Mesothelial cell of epicardium (in vitro differentiated cells): ENCODE results near the gene KRT37. TPM values are rescaled to one million over a fixed set of nuclear protein-coding genes. Genes with fewer than 3 reads are reported as not detected.
A peak's percentile ranks its signal among the peaks of the same experiment; 100 is the strongest.

Source experiments
- DNase-seq, 2 experiments: peaks; one replicate each; pipeline ENCODE4 v3.0.0; 2021; ENCODE audit warnings: low spot score in 2 of 2; ENCODE audit not compliant: unreplicated experiment in 2 of 2
- H3K27ac Mint-ChIP-seq: 2 replicates; pipeline ENCODE4 v1.8.0; 2021; ENCODE audit warnings: mixed read lengths
- H3K27me3 Mint-ChIP-seq: 2 replicates; pipeline ENCODE4 v1.8.0; 2021; ENCODE audit warnings: low read depth, mixed read lengths
- H3K36me3 Mint-ChIP-seq: 2 replicates; pipeline ENCODE4 v1.8.0; 2021; ENCODE audit warnings: mixed read lengths
- H3K4me1 Mint-ChIP-seq: 2 replicates; pipeline ENCODE4 v1.8.0; 2021; ENCODE audit warnings: mixed read lengths
- H3K4me3 Mint-ChIP-seq: 2 replicates; pipeline ENCODE4 v1.8.0; 2021; ENCODE audit warnings: mild to moderate bottlenecking, moderate library complexity, mixed read lengths
- H3K9me3 Mint-ChIP-seq: 2 replicates; pipeline ENCODE4 v1.8.0; 2021; ENCODE audit warnings: mixed read lengths
- total RNA-seq: library from RNA; stranded (reverse); gene quantifications from 3 replicates; pipeline ENCODE4 v1.2.1, GENCODE V29; 2021
- TF ChIP-seq, protein P1 (sequence below): fragments of 200-600 bp; sonication (generic); IDR thresholded peaks from one replicate; pipeline ENCODE4 v1.5.0; 2021; ENCODE audit warnings: antibody characterized with exemption; ENCODE audit not compliant: unreplicated experiment

KRT37 gene
- total RNA-seq, 1 donor from 2014 or later = not detected

DNA sequence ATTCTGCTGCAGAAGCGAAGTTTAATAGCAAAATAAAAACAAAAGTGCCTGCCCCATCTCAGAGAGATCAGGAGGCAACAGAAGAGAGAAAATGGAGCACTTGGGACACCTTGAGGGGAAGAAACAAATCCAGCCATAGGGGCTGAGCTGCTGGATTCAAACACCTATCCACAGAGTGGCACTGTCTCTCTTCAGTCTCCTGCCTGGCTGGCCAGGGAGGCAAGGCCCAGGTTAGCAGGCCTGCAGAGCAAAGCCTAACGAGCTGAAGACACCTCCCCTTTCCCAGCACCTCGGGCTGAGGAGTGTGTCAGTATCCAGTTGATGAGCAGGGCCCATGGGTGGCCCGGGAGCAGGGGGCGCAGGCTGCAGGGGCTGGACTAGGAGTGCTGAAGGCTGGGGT lies 18.2 kb downstream of the KRT37 start:
- H3K4me3 Mint-ChIP-seq = no peak overlapping the region
- no peak for DNase-seq
- TF ChIP-seq, protein P1, sequence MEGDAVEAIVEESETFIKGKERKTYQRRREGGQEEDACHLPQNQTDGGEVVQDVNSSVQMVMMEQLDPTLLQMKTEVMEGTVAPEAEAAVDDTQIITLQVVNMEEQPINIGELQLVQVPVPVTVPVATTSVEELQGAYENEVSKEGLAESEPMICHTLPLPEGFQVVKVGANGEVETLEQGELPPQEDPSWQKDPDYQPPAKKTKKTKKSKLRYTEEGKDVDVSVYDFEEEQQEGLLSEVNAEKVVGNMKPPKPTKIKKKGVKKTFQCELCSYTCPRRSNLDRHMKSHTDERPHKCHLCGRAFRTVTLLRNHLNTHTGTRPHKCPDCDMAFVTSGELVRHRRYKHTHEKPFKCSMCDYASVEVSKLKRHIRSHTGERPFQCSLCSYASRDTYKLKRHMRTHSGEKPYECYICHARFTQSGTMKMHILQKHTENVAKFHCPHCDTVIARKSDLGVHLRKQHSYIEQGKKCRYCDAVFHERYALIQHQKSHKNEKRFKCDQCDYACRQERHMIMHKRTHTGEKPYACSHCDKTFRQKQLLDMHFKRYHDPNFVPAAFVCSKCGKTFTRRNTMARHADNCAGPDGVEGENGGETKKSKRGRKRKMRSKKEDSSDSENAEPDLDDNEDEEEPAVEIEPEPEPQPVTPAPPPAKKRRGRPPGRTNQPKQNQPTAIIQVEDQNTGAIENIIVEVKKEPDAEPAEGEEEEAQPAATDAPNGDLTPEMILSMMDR = no peak

DNA sequence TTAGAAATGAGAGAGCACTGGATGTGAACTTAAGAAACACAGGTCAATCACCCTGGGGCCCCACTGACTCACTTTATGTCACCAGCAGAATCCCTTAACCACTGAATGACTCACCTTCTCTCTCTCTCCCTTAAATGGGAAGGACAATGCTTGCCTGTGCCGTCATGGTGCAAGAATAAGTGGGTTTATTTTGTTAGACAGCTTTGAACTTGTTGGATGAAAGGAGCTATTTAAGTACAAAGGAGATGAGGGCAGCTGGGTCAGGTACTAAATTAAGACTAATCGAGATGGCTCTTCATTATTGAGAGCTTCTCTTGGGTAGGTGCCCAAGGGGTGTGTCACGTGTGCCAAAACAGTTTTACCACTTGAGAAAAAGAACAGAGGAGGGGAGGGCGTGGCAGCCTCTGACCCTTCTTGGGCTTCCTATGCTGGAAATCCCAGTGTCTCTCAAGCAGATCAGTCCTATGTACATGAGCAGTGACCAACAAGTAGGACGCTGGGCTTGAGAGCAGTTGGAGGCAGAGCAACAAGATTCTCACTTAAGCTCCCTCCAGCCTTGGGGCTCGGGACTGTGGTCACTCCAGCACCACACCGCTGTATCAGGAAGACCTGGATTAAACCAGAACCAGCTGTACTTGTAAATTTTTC lies 20.2 kb downstream of the KRT37 start:
- no peak overlapping the region for H3K4me3 Mint-ChIP-seq
- no peaks in the 10 kb centered on the region for H3K36me3 Mint-ChIP-seq
- DNase-seq = no peak

More for the DNA sequence above, 18.2 kb downstream of the KRT37 start:
- H3K27me3 Mint-ChIP-seq = no peaks in the 10 kb centered on the region
- H3K4me1 Mint-ChIP-seq = peaks cover 37% of the 10 kb centered on the region
- H3K36me3 Mint-ChIP-seq = no peaks in the 10 kb centered on the region
- no peaks in the 10 kb centered on the region for H3K9me3 Mint-ChIP-seq
- no peak overlapping the region for H3K27ac Mint-ChIP-seq

DNA sequence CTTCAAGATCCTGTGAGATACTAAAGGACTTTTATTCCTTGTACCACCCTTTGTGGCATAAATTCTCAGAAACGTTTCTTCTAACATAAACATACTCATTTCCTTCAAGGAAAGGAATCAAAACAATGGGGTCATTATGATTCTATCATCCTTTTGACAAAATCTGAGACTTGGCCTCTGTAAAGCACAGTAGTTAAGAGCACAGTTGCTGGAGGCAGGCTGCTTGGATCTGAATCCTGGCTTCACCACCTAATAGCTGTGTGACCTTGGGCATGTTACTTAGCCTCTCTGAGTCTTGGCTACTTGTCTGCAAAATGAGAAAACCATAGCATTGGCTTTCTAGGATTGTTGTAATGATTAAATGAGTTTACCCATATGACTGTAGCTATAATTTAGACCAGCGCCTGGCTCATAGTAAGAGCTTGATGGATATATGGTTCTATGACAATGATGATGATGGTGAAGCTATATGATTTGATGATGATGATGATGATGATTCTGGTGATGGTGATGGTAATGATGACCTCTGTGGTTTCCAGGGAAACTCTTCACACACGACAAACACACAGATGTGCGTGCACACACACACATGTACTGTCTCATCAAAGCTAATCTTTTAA lies 20.9 kb downstream of the KRT37 start:
- H3K36me3 Mint-ChIP-seq = no peaks in the 10 kb centered on the region
- no peaks in the 10 kb centered on the region for H3K9me3 Mint-ChIP-seq
- no peak overlapping the region for H3K4me3 Mint-ChIP-seq
- no peak for DNase-seq
- peaks cover 56% of the 10 kb centered on the region for H3K4me1 Mint-ChIP-seq
- H3K27me3 Mint-ChIP-seq = no peaks in the 10 kb centered on the region
- TF ChIP-seq, protein P1 = no peak
- H3K27ac Mint-ChIP-seq = peak overlapping the region; percentile 30

More for the DNA sequence above, 20.2 kb downstream of the KRT37 start:
- H3K9me3 Mint-ChIP-seq = no peaks in the 10 kb centered on the region
- TF ChIP-seq, protein P1 = no peak
- H3K4me1 Mint-ChIP-seq = peaks cover 55% of the 10 kb centered on the region
- peak overlapping the region; percentile 75 for H3K27ac Mint-ChIP-seq
- H3K27me3 Mint-ChIP-seq = no peaks in the 10 kb centered on the region

DNA sequence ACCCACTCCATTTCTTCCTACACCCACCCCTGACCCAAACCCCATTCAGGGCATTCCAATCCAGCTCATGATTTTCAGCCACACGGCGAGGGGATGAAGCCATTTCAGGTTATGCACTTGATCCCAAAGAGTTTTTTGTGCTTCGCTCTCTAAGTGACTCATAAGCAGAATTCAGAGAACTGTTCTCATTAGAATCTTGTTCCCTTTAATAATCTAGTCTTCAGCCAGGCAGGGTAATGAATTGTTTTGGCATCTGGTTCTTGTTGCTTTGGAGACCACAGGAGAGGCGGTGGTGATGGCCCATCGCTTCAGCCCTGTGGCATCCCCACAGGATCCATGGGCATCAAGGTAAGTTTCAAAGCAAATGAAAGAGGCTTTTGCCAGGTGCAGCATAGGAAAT lies 22.2 kb downstream of the KRT37 start:
- no peak for DNase-seq
- no peaks in the 10 kb centered on the region for H3K27me3 Mint-ChIP-seq
- H3K36me3 Mint-ChIP-seq = no peaks in the 10 kb centered on the region
- H3K4me1 Mint-ChIP-seq = peaks cover 56% of the 10 kb centered on the region
- H3K27ac Mint-ChIP-seq = peak overlapping the region; percentile 80
- no peak overlapping the region for H3K4me3 Mint-ChIP-seq
- no peaks in the 10 kb centered on the region for H3K9me3 Mint-ChIP-seq
- TF ChIP-seq, protein P1 = no peak

DNA sequence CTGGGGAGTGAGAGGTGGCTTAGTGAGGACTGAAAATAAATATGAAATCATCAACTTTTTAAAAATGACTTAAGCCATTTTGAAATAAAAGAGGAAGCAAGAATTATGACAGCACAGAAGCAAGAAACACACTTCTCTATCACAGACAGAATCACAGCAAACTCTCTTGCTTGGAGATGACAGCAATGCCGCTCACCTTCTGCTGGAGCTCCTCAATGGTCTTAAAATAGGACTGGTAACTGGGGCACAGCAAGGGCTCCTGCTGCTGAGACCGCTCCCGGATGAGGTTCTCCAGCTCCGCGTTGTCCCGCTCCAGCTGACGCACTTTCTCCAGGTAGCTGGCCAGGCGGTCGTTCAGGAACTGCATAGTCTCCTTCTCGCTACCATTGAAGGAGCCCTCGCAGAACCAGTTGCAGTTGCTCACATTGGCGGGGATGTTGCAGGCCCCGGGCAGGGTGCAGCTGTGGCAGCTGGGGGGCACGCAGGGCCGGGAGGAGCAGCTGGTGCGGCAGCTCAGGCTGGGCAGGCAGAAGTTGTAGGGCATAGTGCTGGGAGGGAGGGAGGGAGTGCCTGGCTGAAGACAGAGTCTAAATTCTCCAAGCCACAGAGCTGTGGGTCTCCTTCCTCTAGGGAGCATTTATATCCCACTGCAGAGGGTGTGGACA lies 27.3 kb downstream of the KRT37 start, which contains the start of gene KRT31:
TSS of gene KRT31 (minus strand) at position 613 of the 665 bp plus-strand sequence. CDS start at position 544, 69 bp downstream.
- no peak for DNase-seq
- no peaks in the 10 kb centered on the region for H3K27me3 Mint-ChIP-seq
- no peak within 1 kb of the TSS for H3K27ac Mint-ChIP-seq
- no peaks in the 10 kb centered on the region for H3K36me3 Mint-ChIP-seq
- no peak within 1 kb of the TSS for H3K4me3 Mint-ChIP-seq
- no peaks in the 10 kb centered on the region for H3K9me3 Mint-ChIP-seq
- TF ChIP-seq, protein P1 = no peak
- H3K4me1 Mint-ChIP-seq = peaks cover 36% of the 10 kb centered on the region
